Breast epithelium (tissue), 3 donors: ENCODE data around the gene GREB1.

Source experiments
- CTCF ChIP-seq, 3 donors: fragments of 450-650 bp; IDR thresholded peaks; one replicate each; pipeline ENCODE4 v1.5.1; 2016 to 2017; ENCODE audit warnings: antibody characterized with exemption in 3 of 3, mild to moderate bottlenecking in 3 of 3, moderate library complexity in 3 of 3
- POLR2A ChIP-seq: fragments of 450-650 bp; IDR thresholded peaks from one replicate; pipeline ENCODE4 v1.6.1; 2016; ENCODE audit warnings: antibody characterized with exemption, mild to moderate bottlenecking, moderate library complexity

- TF ChIP-seq CTCF (IDR thresholded peaks at IDR 0.05) (no peak), POLR2A (no peak)
Measured at GRCh38 chr2:11663427-11663826, 129.6 kb downstream of the GREB1 start.
